ENCODE data around the gene MAG. TPM values are rescaled to one million over a fixed set of nuclear protein-coding genes. Genes with fewer than 3 reads are reported as not detected.

Gene MAG
- total RNA-seq, 1 experiment from 2014 or later = not detected

DNA sequence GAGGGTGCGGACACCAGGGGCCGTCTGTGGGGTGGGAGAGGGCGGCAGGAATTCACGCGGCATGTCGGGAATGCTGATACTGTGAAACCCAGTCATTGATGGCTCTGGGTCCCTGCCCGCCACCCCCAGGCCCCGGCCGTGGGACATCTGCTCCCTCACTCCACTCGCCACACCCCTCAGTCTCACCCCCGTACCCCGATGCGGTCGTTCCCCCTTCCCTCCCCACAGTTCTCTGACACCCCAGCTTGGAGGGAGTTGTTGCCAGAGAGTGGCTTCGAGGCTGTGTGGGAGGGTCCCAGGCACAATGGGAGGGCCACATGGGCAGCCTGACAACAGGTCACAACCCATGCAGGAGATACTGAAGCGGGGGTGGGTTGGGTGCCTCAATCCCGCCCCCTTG lies 1.8 kb downstream of the MAG start:
- H4K91ac ChIP-seq (ENCODE audit: insufficient read length, low read depth, low read length) = no peak overlapping the region
- H3K4me1 ChIP-seq (ENCODE audit: insufficient read depth, low read length) = no peaks in the 10 kb centered on the region
- H2BK12ac ChIP-seq (ENCODE audit: insufficient read length, low read depth, low read length) = no peak overlapping the region
- no peaks in the 10 kb centered on the region for H3K23me2 ChIP-seq (ENCODE audit: insufficient read length, low read depth, low read length, poor library complexity, severe bottlenecking)
- no peaks in the 10 kb centered on the region for H3K27me3 ChIP-seq (ENCODE audit: insufficient read depth, low read length)
- H3K9me3 ChIP-seq (ENCODE audit: control insufficient read depth, low read depth, low read length) = no peaks in the 10 kb centered on the region
- no peak overlapping the region for H2AK5ac ChIP-seq (ENCODE audit: insufficient read length, low read length)
- no peak overlapping the region for H3K27ac ChIP-seq (ENCODE audit: insufficient read length, low read depth, low read length)
- Mint-ChIP-seq H3K27me3 (ENCODE audit: low read depth) (peaks cover 9% of the 10 kb centered on the region), H3K9me3 (no peaks in the 10 kb centered on the region), H3K36me3 (ENCODE audit: insufficient read depth in 1 of 3, low read depth in 3 of 3) (no peaks in the 10 kb centered on the region), H3K4me1 (peaks cover 17 to 25% of the 10 kb centered on the region in 2 experiments), H3K4me3 (no peak overlapping the region), H3K27ac (no peak overlapping the region)
- H2BK20ac ChIP-seq (ENCODE audit: low read depth, low read length, poor library complexity, severe bottlenecking) = no peak overlapping the region
- no CpG with 5 or more reads among the region's 17 CpGs for WGBS (ENCODE audit: extremely low coverage, insufficient read length, low lambda C conversion rate)
- H3K4ac ChIP-seq (ENCODE audit: low read depth, low read length) = no peak overlapping the region
- TF ChIP-seq, protein P1, sequence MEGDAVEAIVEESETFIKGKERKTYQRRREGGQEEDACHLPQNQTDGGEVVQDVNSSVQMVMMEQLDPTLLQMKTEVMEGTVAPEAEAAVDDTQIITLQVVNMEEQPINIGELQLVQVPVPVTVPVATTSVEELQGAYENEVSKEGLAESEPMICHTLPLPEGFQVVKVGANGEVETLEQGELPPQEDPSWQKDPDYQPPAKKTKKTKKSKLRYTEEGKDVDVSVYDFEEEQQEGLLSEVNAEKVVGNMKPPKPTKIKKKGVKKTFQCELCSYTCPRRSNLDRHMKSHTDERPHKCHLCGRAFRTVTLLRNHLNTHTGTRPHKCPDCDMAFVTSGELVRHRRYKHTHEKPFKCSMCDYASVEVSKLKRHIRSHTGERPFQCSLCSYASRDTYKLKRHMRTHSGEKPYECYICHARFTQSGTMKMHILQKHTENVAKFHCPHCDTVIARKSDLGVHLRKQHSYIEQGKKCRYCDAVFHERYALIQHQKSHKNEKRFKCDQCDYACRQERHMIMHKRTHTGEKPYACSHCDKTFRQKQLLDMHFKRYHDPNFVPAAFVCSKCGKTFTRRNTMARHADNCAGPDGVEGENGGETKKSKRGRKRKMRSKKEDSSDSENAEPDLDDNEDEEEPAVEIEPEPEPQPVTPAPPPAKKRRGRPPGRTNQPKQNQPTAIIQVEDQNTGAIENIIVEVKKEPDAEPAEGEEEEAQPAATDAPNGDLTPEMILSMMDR (conservative IDR thresholded peaks at IDR 0.05) = no peak
- H2BK5ac ChIP-seq (ENCODE audit: insufficient read length, low read length) = no peak overlapping the region
- no peaks in the 10 kb centered on the region for H3K79me2 ChIP-seq (ENCODE audit: insufficient read depth, low read length)
- no peak overlapping the region for H3K14ac ChIP-seq (ENCODE audit: insufficient read depth, low read length)
- no peak overlapping the region for H3K23ac ChIP-seq (ENCODE audit: insufficient read length, low read depth, low read length)
- no peak overlapping the region for H4K5ac ChIP-seq (ENCODE audit: insufficient read length, low read depth, low read length)
- H3K9ac ChIP-seq (ENCODE audit: extremely low read depth, insufficient read length, low read length) = no peak overlapping the region
- no peak overlapping the region for H4K8ac ChIP-seq (replicated peaks; ENCODE audit: insufficient read length, low read depth, low read length)
- no peak overlapping the region for H3K56ac ChIP-seq (ENCODE audit: insufficient read length, low read depth, low read length)
- no peak overlapping the region for H2BK15ac ChIP-seq (ENCODE audit: low read depth, low read length)
- H3K4me2 ChIP-seq (ENCODE audit: insufficient read depth, insufficient read length, low read length) = no peak overlapping the region
- no peak overlapping the region for H2BK120ac ChIP-seq (ENCODE audit: low read depth, low read length, poor library complexity, severe bottlenecking)
- H3T11ph ChIP-seq (ENCODE audit: low read length) = no peak overlapping the region
- no peak for DNase-seq
- H3K18ac ChIP-seq (ENCODE audit: insufficient read length, low read depth, low read length) = no peak overlapping the region
- no peaks in the 10 kb centered on the region for H4K20me1 ChIP-seq (ENCODE audit: control insufficient read depth, insufficient read depth, insufficient read length)
- H2AFZ ChIP-seq (ENCODE audit: low read length) = no peak overlapping the region
- no peaks in the 10 kb centered on the region for H3K79me1 ChIP-seq (ENCODE audit: insufficient read depth, low read depth, low read length, poor library complexity, severe bottlenecking)

Data from H9 (cell line).